Endothelial cell of umbilical vein (primary cell): ENCODE measurements around the gene CMSS1. TPM values are rescaled to one million over a fixed set of nuclear protein-coding genes. Genes with fewer than 3 reads are reported as not detected.

Experiments used
- BruUV-seq: library from RNA; stranded (reverse); fragments of 400-500 nt; replicated peaks from 2 replicates; lab custom pipeline; 2021; lab: Mats Ljungman, UMichigan
- CTCF ChIA-PET: fragments of 300-600, 350-600 bp; sonication (Branson Sonifier 250); formaldehyde crosslinking; loops from one replicate; lab custom pipeline; 2021; ENCODE audit warnings: antibody characterized with exemption, inconsistent platforms; lab: Charles Lee
- POLR2A ChIA-PET: fragments of 300-600, 350-600 bp; sonication (Branson Sonifier 250); formaldehyde crosslinking; loops from one replicate; lab custom pipeline; 2021; ENCODE audit warnings: antibody characterized with exemption, inconsistent platforms; lab: Charles Lee
- DNase-seq: peaks from one replicate; pipeline ENCODE4 v3.0.0-alpha.2; 2011; ENCODE audit warnings: low read depth, low spot score
- FAIRE-seq: peaks from 2 replicates; lab custom pipeline; 2011; peaks lifted over from hg19 to GRCh38; lab: Jason Lieb, UNC
- H2AFZ ChIP-seq: 2 replicates; pipeline ENCODE4 v1.6.0; 2012; ENCODE audit warnings: low read depth, low read length, control low read depth, inconsistent platforms
- H3K27ac ChIP-seq: 2 replicates; pipeline ENCODE4 v1.5.1; 2011; ENCODE audit warnings: low read depth, mild to moderate bottlenecking, control low read depth, low read length, moderate library complexity; ENCODE audit not compliant: insufficient read depth
- H3K27me3 ChIP-seq, 2 experiments: 2 replicates each; pipeline versions ENCODE4 v1.6.0 to v1.6.1; 2011; ENCODE audit warnings: low read length in 2 of 2, mixed read lengths in 1 of 2; ENCODE audit not compliant: control insufficient read depth in 2 of 2, insufficient read depth in 2 of 2
- H3K36me3 ChIP-seq, 2 experiments: 2 replicates in 1 of 2; 3 replicates in 1 of 2; pipeline ENCODE4 v1.5.1; 2011; ENCODE audit warnings: low read length in 2 of 2, mild to moderate bottlenecking in 1 of 2, moderate library complexity in 1 of 2; ENCODE audit not compliant: control insufficient read depth in 2 of 2, insufficient read depth in 2 of 2; ENCODE audit errors: extremely low read depth in 1 of 2
- H3K4me1 ChIP-seq: 3 replicates; pipeline ENCODE4 v1.5.1; 2011; ENCODE audit warnings: mild to moderate bottlenecking, low read length; ENCODE audit not compliant: control insufficient read depth, insufficient read depth; ENCODE audit errors: extremely low read depth
- H3K4me2 ChIP-seq: 2 replicates; pipeline ENCODE4 v1.6.1; 2011; ENCODE audit warnings: low read length, control low read depth, mixed read lengths; ENCODE audit not compliant: insufficient read depth
- H3K4me3 ChIP-seq, 3 experiments: fragments of 200-600 bp in 1 of 3; sonication (generic), shearing (Covaris generic) in 1 of 3; replicated peaks in 1 of 3; 2 replicates each; pipeline ENCODE4 v1.5.1; 2011 to 2016; ENCODE audit warnings: control low read depth in 3 of 3, low read length in 3 of 3, mild to moderate bottlenecking in 2 of 3, inconsistent platforms in 1 of 3, low read depth in 1 of 3, moderate library complexity in 1 of 3; ENCODE audit not compliant: insufficient read depth in 1 of 3
- H3K79me2 ChIP-seq: 2 replicates; pipeline ENCODE4 v1.6.0; 2012; ENCODE audit warnings: low read length, inconsistent platforms; ENCODE audit not compliant: control insufficient read depth, insufficient read depth
- H3K9ac ChIP-seq: replicated peaks from 2 replicates; pipeline ENCODE3; 2011; ENCODE audit warnings: low read length, control low read depth; ENCODE audit not compliant: insufficient read depth; ENCODE audit errors: extremely low read depth
- H3K9me1 ChIP-seq: replicated peaks from 3 replicates; pipeline ENCODE4 v1.6.0; 2011; ENCODE audit warnings: mild to moderate bottlenecking, low read length; ENCODE audit not compliant: control insufficient read depth, insufficient read depth; ENCODE audit errors: extremely low read depth
- H3K9me3 ChIP-seq: replicated peaks from 2 replicates; pipeline ENCODE4 v1.5.1; 2012; ENCODE audit warnings: low read length, inconsistent platforms; ENCODE audit not compliant: control insufficient read depth, insufficient read depth
- H4K20me1 ChIP-seq: replicated peaks from 2 replicates; pipeline ENCODE3; 2011; ENCODE audit warnings: mild to moderate bottlenecking, low read length; ENCODE audit not compliant: control insufficient read depth, insufficient read depth; ENCODE audit errors: extremely low read depth
- EZH2 ChIP-seq: IDR thresholded peaks from 2 replicates; pipeline ENCODE4 v1.6.1; 2012; ENCODE audit warnings: borderline replicate concordance, low read depth, mild to moderate bottlenecking, moderate library complexity, low read length, inconsistent platforms; ENCODE audit not compliant: severe bottlenecking
- GATA2 ChIP-seq: IDR thresholded peaks from 2 replicates; pipeline ENCODE4 v1.7.0; 2011; ENCODE audit warnings: low read depth, mild to moderate bottlenecking, moderate library complexity, mixed read lengths, low read length; ENCODE audit not compliant: insufficient read length, insufficient read depth
- JUN ChIP-seq: IDR thresholded peaks from 2 replicates; pipeline ENCODE4 v1.6.1; 2011; ENCODE audit warnings: borderline replicate concordance, low read depth; ENCODE audit not compliant: insufficient read length, insufficient read depth
- MYC ChIP-seq: IDR thresholded peaks from one replicate; pipeline ENCODE4 v1.6.1; 2011; ENCODE audit warnings: mild to moderate bottlenecking, low read depth, low read length
- POLR2A ChIP-seq: IDR thresholded peaks from 2 replicates; pipeline ENCODE4 v1.6.1; 2012; ENCODE audit warnings: low read depth, mild to moderate bottlenecking, control low read depth, low read length
- POLR2AphosphoS5 ChIP-seq: IDR thresholded peaks from 2 replicates; pipeline ENCODE4 v1.6.1; 2012; ENCODE audit warnings: low read depth, mild to moderate bottlenecking, control low read depth, low read length, moderate library complexity; ENCODE audit not compliant: insufficient read depth
- dilution Hi-C: fragments of 300-500 bp; cut with MboI; formaldehyde crosslinking; loops from one replicate; pipeline ENCODE4 v1.15.0; 2019; ENCODE audit warnings: low sequenced_read_pairs; ENCODE audit not compliant: extremely low pct_ligation_motif_present
- intact Hi-C: fragments of 100-400 bp; cut with micrococcal nuclease; formaldehyde crosslinking; loops from one replicate; pipeline ENCODE4 v1.10.0; 2022
- polyA plus RNA-seq, 4 experiments: library from polyadenylated mRNA; depleted of rRNA in 3 of 4; stranded (reverse) in 3 of 4; unstranded in 1 of 4; fragments of >200 nt; gene quantifications; 2 replicates each; pipeline versions ENCODE4 v1.2.1 to v1.2.3, GENCODE V29; 2011 to 2012; ENCODE audit warnings: missing spikeins in 1 of 4
- total RNA-seq: library from RNA; stranded (reverse); gene quantifications from 2 replicates; pipeline ENCODE4 v1.2.3, GENCODE V29; 2021
- TF ChIP-seq, protein P1 (sequence below), 2 donors: IDR thresholded peaks; 1 replicate in 1 of 2; 2 replicates in 1 of 2; pipeline ENCODE4 v1.5.1; 2011; ENCODE audit warnings: low read length in 2 of 2, mild to moderate bottlenecking in 2 of 2, moderate library complexity in 2 of 2, control low read depth in 1 of 2, inconsistent platforms in 1 of 2, low read depth in 1 of 2; ENCODE audit not compliant: insufficient read depth in 1 of 2; ENCODE audit errors: extremely low read depth in 1 of 2

Gene CMSS1
- total and polyA plus RNA-seq, 2 donors (not counting 3 experiments of a cell fraction or from before 2014, with no cell fraction given) = 9.7 to 60.6 TPM

DNA sequence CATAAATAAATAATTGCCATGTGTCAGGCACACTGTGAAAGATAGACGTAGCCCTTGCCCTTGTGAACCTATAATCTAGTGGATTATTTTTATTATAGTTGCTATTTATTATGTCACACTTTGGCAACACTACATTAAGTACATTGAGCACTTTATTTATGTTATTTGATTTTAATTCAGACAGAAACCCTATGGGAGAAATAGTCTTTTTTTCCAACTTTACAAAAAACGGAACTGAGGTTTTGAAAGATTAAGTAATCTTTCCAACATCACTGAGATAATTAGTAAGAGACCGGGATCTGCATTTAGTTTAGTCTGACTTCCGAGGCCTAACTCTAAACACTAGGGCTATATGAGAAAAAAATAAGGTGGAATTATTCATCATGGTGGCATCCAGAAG lies 299.4 kb downstream of the CMSS1 start:
- FAIRE-seq = no peak

DNA sequence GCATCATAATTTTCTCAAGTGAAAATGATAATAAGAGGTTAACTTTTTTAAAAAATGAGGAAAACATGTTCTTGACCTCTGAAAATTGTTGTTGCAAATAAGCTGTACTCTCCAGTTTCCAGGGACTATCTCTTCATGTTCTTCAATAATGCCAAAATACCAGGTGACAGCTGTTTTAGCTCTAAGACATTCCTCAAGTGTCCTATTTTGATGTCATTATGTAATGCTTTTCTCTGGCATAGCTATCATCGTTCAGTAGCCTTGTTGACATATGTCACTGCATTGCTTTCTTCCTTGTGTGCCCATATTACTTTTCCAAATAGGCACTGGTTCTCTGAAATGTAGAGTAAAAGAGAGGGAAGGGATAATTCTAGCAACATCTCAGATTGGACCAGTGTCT lies 302.4 kb downstream of the CMSS1 start:
- Histone ChIP-seq H3K36me3 (no peaks in the 10 kb centered on the region), H3K79me2 (no peaks in the 10 kb centered on the region), H3K9me1 (no peaks in the 10 kb centered on the region), H3K4me3 (no peak overlapping the region), H2AFZ (no peak overlapping the region), H3K27me3 (no peaks in the 10 kb centered on the region), H3K4me2 (no peak overlapping the region), H3K27ac (no peak overlapping the region), H3K9me3 (no peaks in the 10 kb centered on the region), H3K9ac (no peak overlapping the region), H4K20me1 (no peaks in the 10 kb centered on the region), H3K4me1 (peaks cover 2% of the 10 kb centered on the region)
- no peak for DNase-seq
- FAIRE-seq = no peak
- ChIA-PET CTCF (no interaction called here), POLR2A (no interaction called here)
- intact Hi-C loops = no loop called here
- dilution Hi-C loops = no loop called here
- BruUV-seq = no TSS peak
- TF ChIP-seq, protein P1, sequence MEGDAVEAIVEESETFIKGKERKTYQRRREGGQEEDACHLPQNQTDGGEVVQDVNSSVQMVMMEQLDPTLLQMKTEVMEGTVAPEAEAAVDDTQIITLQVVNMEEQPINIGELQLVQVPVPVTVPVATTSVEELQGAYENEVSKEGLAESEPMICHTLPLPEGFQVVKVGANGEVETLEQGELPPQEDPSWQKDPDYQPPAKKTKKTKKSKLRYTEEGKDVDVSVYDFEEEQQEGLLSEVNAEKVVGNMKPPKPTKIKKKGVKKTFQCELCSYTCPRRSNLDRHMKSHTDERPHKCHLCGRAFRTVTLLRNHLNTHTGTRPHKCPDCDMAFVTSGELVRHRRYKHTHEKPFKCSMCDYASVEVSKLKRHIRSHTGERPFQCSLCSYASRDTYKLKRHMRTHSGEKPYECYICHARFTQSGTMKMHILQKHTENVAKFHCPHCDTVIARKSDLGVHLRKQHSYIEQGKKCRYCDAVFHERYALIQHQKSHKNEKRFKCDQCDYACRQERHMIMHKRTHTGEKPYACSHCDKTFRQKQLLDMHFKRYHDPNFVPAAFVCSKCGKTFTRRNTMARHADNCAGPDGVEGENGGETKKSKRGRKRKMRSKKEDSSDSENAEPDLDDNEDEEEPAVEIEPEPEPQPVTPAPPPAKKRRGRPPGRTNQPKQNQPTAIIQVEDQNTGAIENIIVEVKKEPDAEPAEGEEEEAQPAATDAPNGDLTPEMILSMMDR (IDR thresholded peaks at IDR 0.05; ENCODE audit: extremely low read depth in 1 of 2, insufficient read depth in 1 of 2, low read depth in 1 of 2, low read length in 2 of 2) = no peak
- TF ChIP-seq POLR2AphosphoS5 (no peak), POLR2A (no peak)

More for the DNA sequence above, 299.4 kb downstream of the CMSS1 start:
- Histone ChIP-seq H2AFZ (no peak overlapping the region), H3K27ac (no peak overlapping the region), H4K20me1 (no peaks in the 10 kb centered on the region), H3K79me2 (no peaks in the 10 kb centered on the region), H3K36me3 (no peaks in the 10 kb centered on the region), H3K4me1 (no peaks in the 10 kb centered on the region), H3K9me1 (no peaks in the 10 kb centered on the region), H3K4me3 (no peak overlapping the region), H3K27me3 (no peaks in the 10 kb centered on the region), H3K4me2 (no peak overlapping the region), H3K9ac (no peak overlapping the region), H3K9me3 (no peaks in the 10 kb centered on the region)
- dilution Hi-C loops (no loop called here), intact Hi-C loops (no loop called here)
- TF ChIP-seq MYC (no peak), GATA2 (no peak), POLR2AphosphoS5 (no peak), POLR2A (no peak), EZH2 (no peak), JUN (no peak)
- POLR2A ChIA-PET = no interaction called here
- DNase-seq = no peak
- CTCF ChIA-PET = no interaction called here
- no TSS peak for BruUV-seq
